Mesothelial cell of epicardium (in vitro differentiated cells): ENCODE results near the gene TSC1. TPM values are rescaled to one million over a fixed set of nuclear protein-coding genes. Genes with fewer than 3 reads are reported as not detected.

Experiments used
- DNase-seq, 2 experiments: peaks; one replicate each; pipeline ENCODE4 v3.0.0; 2021; ENCODE audit warnings: low spot score in 2 of 2; ENCODE audit not compliant: unreplicated experiment in 2 of 2
- H3K27ac Mint-ChIP-seq: 2 replicates; pipeline ENCODE4 v1.8.0; 2021; ENCODE audit warnings: mixed read lengths
- H3K27me3 Mint-ChIP-seq: 2 replicates; pipeline ENCODE4 v1.8.0; 2021; ENCODE audit warnings: low read depth, mixed read lengths
- H3K36me3 Mint-ChIP-seq: 2 replicates; pipeline ENCODE4 v1.8.0; 2021; ENCODE audit warnings: mixed read lengths
- H3K4me1 Mint-ChIP-seq: 2 replicates; pipeline ENCODE4 v1.8.0; 2021; ENCODE audit warnings: mixed read lengths
- H3K4me3 Mint-ChIP-seq: 2 replicates; pipeline ENCODE4 v1.8.0; 2021; ENCODE audit warnings: mild to moderate bottlenecking, moderate library complexity, mixed read lengths
- H3K9me3 Mint-ChIP-seq: 2 replicates; pipeline ENCODE4 v1.8.0; 2021; ENCODE audit warnings: mixed read lengths
- total RNA-seq: library from RNA; stranded (reverse); gene quantifications from 3 replicates; pipeline ENCODE4 v1.2.1, GENCODE V29; 2021
- TF ChIP-seq, protein P1 (sequence below): fragments of 200-600 bp; sonication (generic); IDR thresholded peaks from one replicate; pipeline ENCODE4 v1.5.0; 2021; ENCODE audit warnings: antibody characterized with exemption; ENCODE audit not compliant: unreplicated experiment

TSC1 gene
- total RNA-seq, 1 donor from 2014 or later, result 68.5 TPM

DNA sequence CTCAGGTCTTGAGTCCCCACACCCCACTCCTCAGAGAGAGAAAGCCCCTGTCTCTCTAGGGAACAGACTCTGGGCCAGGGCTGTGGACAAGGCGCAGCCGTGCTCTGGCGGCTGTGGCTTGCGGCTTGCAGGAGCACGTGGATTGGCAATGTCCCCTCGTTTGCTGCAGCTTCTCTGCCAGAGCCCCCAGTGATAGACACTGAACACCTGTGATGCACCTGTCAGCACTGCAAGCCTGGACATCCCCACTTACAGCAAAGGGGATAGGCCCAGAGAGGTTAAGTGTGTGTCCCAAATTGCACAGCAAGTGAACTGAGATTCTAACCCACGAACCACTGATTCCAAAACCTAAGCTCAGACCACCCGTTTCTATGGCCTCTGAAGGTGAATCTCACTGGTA lies 41.1 kb upstream of the TSC1 start:
- no peaks in the 10 kb centered on the region for H3K4me1 Mint-ChIP-seq
- no peak overlapping the region for H3K4me3 Mint-ChIP-seq
- no peak overlapping the region for H3K27ac Mint-ChIP-seq
- H3K36me3 Mint-ChIP-seq, result no peaks in the 10 kb centered on the region
- DNase-seq, result no peak
- peaks cover 31% of the 10 kb centered on the region for H3K27me3 Mint-ChIP-seq
- TF ChIP-seq, protein P1, sequence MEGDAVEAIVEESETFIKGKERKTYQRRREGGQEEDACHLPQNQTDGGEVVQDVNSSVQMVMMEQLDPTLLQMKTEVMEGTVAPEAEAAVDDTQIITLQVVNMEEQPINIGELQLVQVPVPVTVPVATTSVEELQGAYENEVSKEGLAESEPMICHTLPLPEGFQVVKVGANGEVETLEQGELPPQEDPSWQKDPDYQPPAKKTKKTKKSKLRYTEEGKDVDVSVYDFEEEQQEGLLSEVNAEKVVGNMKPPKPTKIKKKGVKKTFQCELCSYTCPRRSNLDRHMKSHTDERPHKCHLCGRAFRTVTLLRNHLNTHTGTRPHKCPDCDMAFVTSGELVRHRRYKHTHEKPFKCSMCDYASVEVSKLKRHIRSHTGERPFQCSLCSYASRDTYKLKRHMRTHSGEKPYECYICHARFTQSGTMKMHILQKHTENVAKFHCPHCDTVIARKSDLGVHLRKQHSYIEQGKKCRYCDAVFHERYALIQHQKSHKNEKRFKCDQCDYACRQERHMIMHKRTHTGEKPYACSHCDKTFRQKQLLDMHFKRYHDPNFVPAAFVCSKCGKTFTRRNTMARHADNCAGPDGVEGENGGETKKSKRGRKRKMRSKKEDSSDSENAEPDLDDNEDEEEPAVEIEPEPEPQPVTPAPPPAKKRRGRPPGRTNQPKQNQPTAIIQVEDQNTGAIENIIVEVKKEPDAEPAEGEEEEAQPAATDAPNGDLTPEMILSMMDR, result no peak
- no peaks in the 10 kb centered on the region for H3K9me3 Mint-ChIP-seq

DNA sequence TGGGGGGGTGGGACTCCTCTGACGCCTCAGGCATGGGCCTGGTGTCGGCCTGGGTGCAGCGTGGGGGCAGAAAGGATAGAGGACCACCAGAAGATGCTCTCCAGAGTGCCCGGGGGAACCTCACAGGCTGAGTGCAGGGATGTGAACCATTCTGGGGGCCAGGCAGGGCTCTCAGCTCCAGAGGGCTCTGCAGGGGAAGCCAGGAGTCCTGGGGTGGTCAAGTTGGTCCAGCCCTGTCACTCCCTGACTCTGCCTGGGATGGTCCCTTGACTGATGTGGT lies 40.6 kb upstream of the TSC1 start:
- no peak for DNase-seq
- no peaks in the 10 kb centered on the region for H3K4me1 Mint-ChIP-seq
- H3K27ac Mint-ChIP-seq, result no peak overlapping the region
- no peaks in the 10 kb centered on the region for H3K36me3 Mint-ChIP-seq
- peaks cover 36% of the 10 kb centered on the region for H3K27me3 Mint-ChIP-seq
- H3K9me3 Mint-ChIP-seq, result no peaks in the 10 kb centered on the region
- no peak overlapping the region for H3K4me3 Mint-ChIP-seq
- TF ChIP-seq, protein P1, result no peak

DNA sequence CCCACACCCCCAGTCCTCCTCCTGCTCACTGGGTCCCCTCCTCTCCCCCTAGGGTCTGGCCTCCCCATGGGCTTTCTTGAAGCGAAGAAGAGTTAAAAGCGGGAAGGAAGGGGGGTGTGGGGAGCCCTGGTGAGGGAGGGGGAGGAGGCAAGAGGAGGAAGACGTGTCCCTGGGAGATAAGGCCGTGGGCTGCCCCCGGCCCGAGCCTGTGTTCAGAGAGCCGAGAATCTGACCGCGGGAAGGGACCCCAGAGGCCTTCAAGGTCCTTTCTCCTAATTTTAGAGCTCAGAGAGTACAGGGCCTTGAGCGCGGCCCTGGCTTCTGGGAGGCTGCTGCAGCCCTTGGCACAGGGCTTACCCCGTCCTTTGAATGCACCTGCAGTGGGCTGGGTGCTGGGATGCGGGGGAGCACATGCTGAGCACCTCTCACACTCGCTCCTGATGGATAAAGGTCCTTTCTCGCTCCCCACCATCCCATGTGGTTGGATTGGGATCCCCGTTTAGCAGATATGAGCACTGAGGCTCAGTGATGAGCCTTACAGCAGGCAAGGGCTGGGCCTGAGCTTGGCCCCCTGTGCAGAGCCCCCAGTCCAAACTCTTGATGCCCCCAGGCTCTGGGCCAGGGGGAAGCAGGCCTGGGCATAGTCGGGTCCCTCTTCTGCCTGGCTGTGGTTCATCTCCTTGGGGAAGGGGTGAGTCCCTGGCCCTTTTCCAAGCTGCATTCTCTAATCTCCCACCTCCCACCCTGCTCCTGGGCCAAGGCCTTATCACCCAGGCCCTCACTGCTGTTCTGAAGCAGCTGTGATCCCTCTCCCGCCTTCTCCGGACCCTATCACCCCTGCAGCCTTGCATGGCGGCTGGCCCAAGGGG lies 40.0 kb upstream of the TSC1 start:
- H3K27ac Mint-ChIP-seq, result no peak overlapping the region
- no peak overlapping the region for H3K4me3 Mint-ChIP-seq
- DNase-seq, result no peak
- TF ChIP-seq, protein P1, result no peak
- peaks cover 41% of the 10 kb centered on the region for H3K27me3 Mint-ChIP-seq
- H3K4me1 Mint-ChIP-seq, result no peaks in the 10 kb centered on the region
- H3K9me3 Mint-ChIP-seq, result no peaks in the 10 kb centered on the region
- no peaks in the 10 kb centered on the region for H3K36me3 Mint-ChIP-seq

DNA sequence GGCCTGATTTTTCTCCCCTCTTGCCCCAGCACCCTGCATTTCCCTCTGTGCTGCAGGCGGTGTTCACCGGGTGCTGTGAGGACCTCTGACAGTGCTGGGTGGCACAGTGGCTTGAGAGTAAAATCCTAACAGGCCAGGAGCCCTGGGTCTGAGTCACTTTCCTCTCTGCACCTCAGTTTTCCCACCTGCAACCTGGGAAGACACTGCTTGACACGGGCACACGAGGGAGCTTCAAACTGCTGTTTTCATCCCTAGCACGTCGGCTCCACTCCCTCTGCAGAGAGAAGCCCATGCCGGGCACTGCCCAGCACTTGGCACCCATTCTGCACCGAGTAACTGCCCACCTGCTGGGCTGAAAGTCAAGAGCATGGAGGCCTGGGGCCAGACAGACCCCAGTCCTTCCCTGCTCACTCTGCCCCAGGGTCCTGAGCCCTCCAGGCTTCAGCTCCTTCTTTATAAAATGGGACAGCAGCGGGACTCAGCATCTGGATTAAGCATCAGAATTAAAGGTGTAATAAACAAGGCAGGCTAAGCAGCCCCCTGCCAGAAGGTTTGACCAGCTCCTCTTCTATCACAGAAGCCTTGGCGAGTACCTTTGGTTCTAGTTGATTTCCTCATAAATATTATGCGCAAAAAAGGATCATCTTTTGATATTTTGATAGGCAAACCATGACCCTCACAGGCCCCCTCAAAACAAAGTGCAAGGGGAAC lies 39.2 kb upstream of the TSC1 start:
- Mint-ChIP-seq H3K27me3 (peaks cover 47% of the 10 kb centered on the region), H3K27ac (no peak overlapping the region), H3K4me3 (no peak overlapping the region), H3K4me1 (no peaks in the 10 kb centered on the region), H3K9me3 (no peaks in the 10 kb centered on the region), H3K36me3 (no peaks in the 10 kb centered on the region)
- TF ChIP-seq, protein P1, result no peak
- DNase-seq, result no peak

DNA sequence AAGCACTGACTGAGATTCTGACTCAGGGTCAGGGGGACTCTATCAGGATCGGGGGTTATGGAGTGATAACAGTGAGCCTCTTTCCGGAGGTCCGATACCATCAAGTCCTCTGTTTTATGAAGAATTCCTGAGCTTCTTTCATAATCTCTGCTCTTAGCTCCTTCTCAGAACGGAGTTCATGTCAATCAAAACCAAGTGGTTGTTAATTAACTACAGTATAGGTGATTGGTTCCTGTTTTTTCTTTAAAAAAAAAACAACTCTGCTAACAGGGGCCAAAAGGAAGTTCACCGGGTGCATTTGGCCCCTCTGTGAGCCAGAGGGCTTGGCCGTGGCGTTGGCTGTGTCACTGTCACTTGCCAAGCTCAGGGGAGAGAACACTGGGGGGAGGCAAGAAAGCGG lies 38.0 kb upstream of the TSC1 start:
- H3K9me3 Mint-ChIP-seq, result no peaks in the 10 kb centered on the region
- TF ChIP-seq, protein P1, result no peak
- no peak overlapping the region for H3K27ac Mint-ChIP-seq
- H3K27me3 Mint-ChIP-seq, result peaks cover 58% of the 10 kb centered on the region
- H3K4me1 Mint-ChIP-seq, result no peaks in the 10 kb centered on the region
- no peaks in the 10 kb centered on the region for H3K36me3 Mint-ChIP-seq
- H3K4me3 Mint-ChIP-seq, result no peak overlapping the region
- no peak for DNase-seq
